SK-N-MC (cell line): ENCODE results near the gene LIPM.

Experiments used
- EZH2 ChIP-seq: fragments of 200-600 bp; sonication (generic); IDR thresholded peaks from one replicate; pipeline ENCODE4 v1.6.1; 2017; ENCODE audit warnings: antibody characterized with exemption
- POLR2AphosphoS5 ChIP-seq: IDR thresholded peaks from 2 replicates; pipeline ENCODE4 v1.6.1; 2012; ENCODE audit warnings: mild to moderate bottlenecking, low read depth, low read length, borderline replicate concordance

DNA sequence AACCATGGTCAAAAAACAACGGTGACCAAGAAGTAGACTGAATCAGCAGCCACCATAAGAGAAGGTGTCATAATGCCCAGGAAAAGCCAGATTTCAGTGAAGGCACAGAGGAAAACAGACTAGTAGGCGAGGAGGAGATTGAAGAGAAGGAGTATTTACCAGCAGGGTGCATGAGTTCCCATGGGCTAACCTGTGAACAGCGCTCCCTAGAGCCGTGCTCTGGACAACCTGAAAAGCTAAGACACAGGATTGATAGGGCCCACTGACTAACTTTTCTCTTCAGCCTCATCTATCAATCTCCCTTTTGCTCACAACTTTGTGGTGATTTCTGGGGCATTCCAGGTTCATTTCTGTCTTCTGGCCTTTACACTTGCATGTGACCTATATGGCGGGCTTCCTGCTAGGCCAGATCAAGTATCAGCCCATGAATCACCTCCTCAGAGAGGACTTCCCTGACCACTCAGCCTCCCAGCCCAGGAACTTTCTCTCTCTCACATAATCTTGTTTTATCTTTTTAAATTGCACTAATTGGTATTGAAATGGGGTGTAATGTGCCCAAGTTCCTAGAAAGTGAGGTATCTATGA lies 36.3 kb downstream of the LIPM start:
- TF ChIP-seq POLR2AphosphoS5: no peak
- no peak for TF ChIP-seq EZH2
